GM18499 (cell line): Measurements from ENCODE around the gene MAP3K2.

Source experiments
- ATAC-seq: cut with Tn5 transposase; IDR thresholded peaks from one replicate; pipeline ENCODE4 v1.9.1; 2021; ENCODE audit warnings: moderate number of reproducible peaks; ENCODE audit not compliant: insufficient read depth, unreplicated experiment

The MAP3K2 gene

GRCh38 chr2:127387655-127388422, at the start of gene MAP3K2:
Gene MAP3K2 (minus strand): TSS chr2:127387975. CDS start chr2:127343129, 44,846 bp downstream.
- ATAC-seq = peak; percentile 49

GRCh38 chr2:127437056-127437455, 49.3 kb upstream of the MAP3K2 start:
- no peak for ATAC-seq

- ATAC-seq = no peak
These were observed 46.7 kb upstream of the MAP3K2 start for GRCh38 chr2:127434515-127434914.

- no peak for ATAC-seq
These were observed 43.7 kb upstream of the MAP3K2 start for GRCh38 chr2:127431408-127432023.

- ATAC-seq = no peak
These were observed 42.2 kb upstream of the MAP3K2 start for GRCh38 chr2:127429844-127430425.

- no peak for ATAC-seq
These were observed 41.5 kb upstream of the MAP3K2 start for GRCh38 chr2:127429291-127429690.

GRCh38 chr2:127428815-127429109, 41.0 kb upstream of the MAP3K2 start:
- no peak for ATAC-seq

GRCh38 chr2:127428057-127428814, 40.5 kb upstream of the MAP3K2 start:
- no peak for ATAC-seq

- ATAC-seq = no peak
These were observed 39.7 kb upstream of the MAP3K2 start for GRCh38 chr2:127427376-127428056.

- ATAC-seq = no peak
These were observed 39.0 kb upstream of the MAP3K2 start for GRCh38 chr2:127426501-127427354.

- no peak for ATAC-seq
These were observed 38.0 kb upstream of the MAP3K2 start for GRCh38 chr2:127425540-127426490.

- ATAC-seq = no peak
These were observed 37.1 kb upstream of the MAP3K2 start for GRCh38 chr2:127424598-127425520.

- ATAC-seq = no peak
These were observed 36.1 kb upstream of the MAP3K2 start for GRCh38 chr2:127423880-127424279.

- no peak for ATAC-seq
These were observed 35.7 kb upstream of the MAP3K2 start for GRCh38 chr2:127423478-127423843.

GRCh38 chr2:127422559-127423477, 35.0 kb upstream of the MAP3K2 start:
- no peak for ATAC-seq

GRCh38 chr2:127421871-127422558, 34.2 kb upstream of the MAP3K2 start:
- ATAC-seq = no peak
